K562 (cell line): ENCODE data around the gene ERICH6. TPM values are rescaled to one million over a fixed set of nuclear protein-coding genes. Genes with fewer than 3 reads are reported as not detected.
A peak's percentile ranks its signal among the peaks of the same experiment; 100 is the strongest.

Experiments used
- ATF7 ChIP-seq: fragments of 450-650 bp; IDR thresholded peaks from 2 replicates; pipeline ENCODE4 v1.7.1; 2014; ENCODE audit warnings: mild to moderate bottlenecking, moderate library complexity
- CBFA2T2 ChIP-seq: fragments of 450-650 bp; conservative IDR thresholded peaks from 2 replicates; pipeline ENCODE4 v1.6.1; 2017; ENCODE audit warnings: mild to moderate bottlenecking
- CHCHD3 ChIP-seq: fragments of 250-450 bp; sonication (Bioruptor Pico); IDR thresholded peaks from 2 replicates; pipeline ENCODE4 v2.1.2; 2022; ENCODE audit warnings: mild to moderate bottlenecking
- E2F3 ChIP-seq: fragments of 250-450 bp; sonication (Bioruptor Pico); IDR thresholded peaks from 2 replicates; pipeline ENCODE4 v1.4.0; 2020; ENCODE audit warnings: mild to moderate bottlenecking
- FOSL1 ChIP-seq: fragments of 200-800 bp; sonication (Bioruptor generic); conservative IDR thresholded peaks from 2 replicates; pipeline ENCODE4 v1.6.1; 2016; ENCODE audit warnings: missing genetic modification characterization, missing compliant biosample characterization
- HDAC2 ChIP-seq: fragments of 450-650 bp; IDR thresholded peaks from 2 replicates; pipeline ENCODE4 v1.6.1; 2016; ENCODE audit warnings: mild to moderate bottlenecking
- MBD2 ChIP-seq: sonication (generic); IDR thresholded peaks from 2 replicates; pipeline ENCODE4 v1.6.1; 2016; ENCODE audit warnings: low read depth, borderline replicate concordance
- MCM3 ChIP-seq: fragments of 450-650 bp; IDR thresholded peaks from 2 replicates; pipeline ENCODE4 v1.6.1; 2016
- POLR2AphosphoS2 ChIP-seq: IDR thresholded peaks from 2 replicates; pipeline ENCODE4 v1.6.1; 2012; ENCODE audit warnings: low read length, improper control_type of control experiment
- PRMT5 ChIP-seq: sonication (generic); formaldehyde crosslinking; IDR thresholded peaks from 2 replicates; pipeline ENCODE4 v1.5.0; 2020; ENCODE audit warnings: missing genetic modification reagents
- PTBP1 ChIP-seq: fragments of 200-400 bp; formaldehyde crosslinking; IDR thresholded peaks from 2 replicates; pipeline ENCODE4 v1.6.1; 2017; ENCODE audit warnings: low read depth, low read length
- SIN3A ChIP-seq, 2 experiments: fragments of 150-350 bp in 1 of 2; IDR thresholded peaks; 2 replicates each; pipeline ENCODE4 v1.6.1; 2011 to 2016; ENCODE audit warnings: borderline replicate concordance in 2 of 2, low read depth in 2 of 2, low read length in 2 of 2, mild to moderate bottlenecking in 2 of 2, moderate library complexity in 2 of 2; ENCODE audit not compliant: control insufficient read depth in 1 of 2
- SMAD1 ChIP-seq: fragments of 150-350 bp; IDR thresholded peaks from 2 replicates; pipeline ENCODE4 v1.6.1; 2014; ENCODE audit warnings: low read length, low read depth; ENCODE audit not compliant: partially characterized antibody
- TCF7 ChIP-seq: sonication (generic); IDR thresholded peaks from 2 replicates; pipeline ENCODE4 v1.6.1; 2016; ENCODE audit warnings: antibody characterized with exemption, borderline replicate concordance
- ZNF121 ChIP-seq: sonication (generic); formaldehyde crosslinking; conservative IDR thresholded peaks from 2 replicates; pipeline ENCODE4 v1.8.0; 2022; ENCODE audit warnings: missing genetic modification reagents
- ZNF184 ChIP-seq: sonication (generic); formaldehyde crosslinking; IDR thresholded peaks from 2 replicates; pipeline ENCODE4 v1.5.0; 2020; ENCODE audit warnings: missing genetic modification reagents
- ZNF3 ChIP-seq: fragments of 250-450 bp; sonication (Bioruptor Pico); IDR thresholded peaks from 2 replicates; pipeline ENCODE4 v1.5.0; 2021; ENCODE audit warnings: mild to moderate bottlenecking, moderate library complexity
- ZNF57 ChIP-seq: fragments of 450-650 bp; formaldehyde crosslinking; IDR thresholded peaks from 2 replicates; pipeline ENCODE4 v1.4.0; 2020; ENCODE audit warnings: mild to moderate bottlenecking, moderate library complexity
- ZNF584 ChIP-seq: fragments of 200-800 bp; sonication (Bioruptor generic); IDR thresholded peaks from 2 replicates; pipeline ENCODE4 v1.6.1; 2016; ENCODE audit warnings: low read depth, mild to moderate bottlenecking, missing genetic modification characterization, missing compliant biosample characterization
- ZNF589 ChIP-seq: fragments of 200-800 bp; sonication (Bioruptor generic); IDR thresholded peaks from 2 replicates; pipeline ENCODE4 v1.6.1; 2016; ENCODE audit warnings: low read depth, missing genetic modification characterization, missing compliant biosample characterization
- ZNF76 ChIP-seq: fragments of 250-450 bp; sonication (Bioruptor Pico); IDR thresholded peaks from 2 replicates; pipeline ENCODE4 v1.4.0; 2020; ENCODE audit warnings: mild to moderate bottlenecking, moderate library complexity, borderline replicate concordance
- ZSCAN29 ChIP-seq: fragments of 450-650 bp; IDR thresholded peaks from 2 replicates; pipeline ENCODE4 v1.6.1; 2017
- polyA plus RNA-seq, 8 experiments: library from polyadenylated mRNA; depleted of rRNA in 4 of 8; stranded (reverse) in 5 of 8; unstranded in 3 of 8; fragments of >200 nt; fragmentation: Nextera tagmentation in 2 of 8; fragmentation: Illumina TruSeq in 1 of 8; extraction: Ambion mirVana in 2 of 8; extraction: Trizol in 1 of 8; gene quantifications; 2 replicates each; pipeline versions ENCODE4 v1.2.1 to v1.2.3, GENCODE V29; 2011 to 2014; ENCODE audit warnings: inconsistent platforms in 1 of 8, missing spikeins in 1 of 8
- total RNA-seq, 7 experiments: library from RNA; depleted of rRNA in 6 of 7; stranded (reverse); fragments of >200 nt in 6 of 7; fragmentation: Illumina TruSeq in 2 of 7; extraction: Trizol in 2 of 7; gene quantifications; 2 replicates each; pipeline versions ENCODE4 v1.2.1 to v1.2.3, GENCODE V29; 2011 to 2021; ENCODE audit warnings: low replicate concordance in 1 of 7
- TF ChIP-seq, protein P1 (sequence below), 2 experiments: IDR thresholded peaks in 1 of 2; conservative IDR thresholded peaks in 1 of 2; 2 replicates each; pipeline ENCODE4 v1.6.1; 2016; ENCODE audit warnings: low read depth in 2 of 2, mild to moderate bottlenecking in 1 of 2, missing compliant biosample characterization in 1 of 2, missing genetic modification characterization in 1 of 2, moderate library complexity in 1 of 2
- TF ChIP-seq, protein P2 (sequence below): fragments of 450-650 bp; IDR thresholded peaks from 2 replicates; pipeline ENCODE4 v1.6.1; 2014; ENCODE audit warnings: low read depth, mild to moderate bottlenecking, moderate library complexity, borderline replicate concordance
- TF ChIP-seq, protein P3 (sequence below): fragments of 200-400 bp; formaldehyde crosslinking; IDR thresholded peaks from 2 replicates; pipeline ENCODE4 v1.6.1; 2017; ENCODE audit warnings: mild to moderate bottlenecking, low read depth, low read length, moderate library complexity

Gene ERICH6
- total and polyA plus RNA-seq, 9 of the 15 experiments (the other 6 are each of a cell fraction or from before 2014, with no cell fraction given) = not detected

DNA sequence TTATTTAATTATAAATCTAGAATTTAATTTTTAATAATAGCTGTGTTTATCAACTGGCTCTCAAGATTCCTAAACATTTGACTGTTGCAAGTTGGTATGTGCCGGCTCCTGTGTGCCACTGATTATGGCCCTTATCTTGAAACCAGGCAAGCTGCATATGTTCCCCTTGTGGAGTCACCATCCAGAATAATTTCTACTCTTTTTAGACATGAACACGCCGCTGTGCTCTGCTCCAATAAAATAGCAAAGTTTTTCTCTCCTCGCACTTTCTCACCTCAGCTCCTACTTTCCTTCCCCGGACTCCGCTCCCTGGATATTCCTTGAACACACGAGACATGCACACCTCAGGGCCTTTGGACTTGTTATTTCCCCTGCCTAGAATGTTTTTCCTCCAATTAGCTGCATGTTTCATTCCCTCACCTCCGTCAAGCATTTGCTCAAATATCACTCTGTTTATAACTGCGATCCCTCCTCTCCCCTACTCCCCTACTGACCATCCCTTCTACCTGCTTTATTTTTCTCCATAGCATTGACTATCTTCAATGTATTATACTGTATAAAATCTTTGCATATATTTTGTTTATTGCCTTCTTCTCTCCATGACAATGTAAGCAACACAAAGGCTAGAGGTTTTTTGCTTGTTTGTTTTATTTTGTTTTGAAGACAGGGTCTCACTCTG is 26.1 kb upstream of the ERICH6 start (continued):
- TF ChIP-seq HDAC2 (no peak), ZNF3 (CRISPR knock-in tag) (no peak), ZSCAN29 (no peak), E2F3 (no peak), CBFA2T2 (peak; percentile 90), SMAD1 (peak; percentile 57), ZNF57 (CRISPR knock-in tag) (no peak), MCM3 (no peak), ZNF184 (CRISPR knock-in tag) (no peak), POLR2AphosphoS2 (no peak), PRMT5 (CRISPR knock-in tag) (no peak), MBD2 (peak; percentile 52), ZNF76 (CRISPR knock-in tag) (no peak), ZNF589 (no peak), TCF7 (no peak), ZNF584 (CRISPR knock-in tag) (no peak), ZNF121 (CRISPR knock-in tag) (no peak), PTBP1 (no peak), FOSL1 (tag) (peak; percentile 66; the same call in 1 of the 2 replicates), SIN3A (IDR thresholded peaks at IDR 0.05; ENCODE audit: borderline replicate concordance in 2 of 2, control insufficient read depth in 1 of 2, low read depth in 2 of 2, low read length in 2 of 2) (no peak), ATF7 (peak; percentile 45; the same call in 1 of the 2 replicates), CHCHD3 (CRISPR knock-in tag) (no peak)
- TF ChIP-seq, protein P1, sequence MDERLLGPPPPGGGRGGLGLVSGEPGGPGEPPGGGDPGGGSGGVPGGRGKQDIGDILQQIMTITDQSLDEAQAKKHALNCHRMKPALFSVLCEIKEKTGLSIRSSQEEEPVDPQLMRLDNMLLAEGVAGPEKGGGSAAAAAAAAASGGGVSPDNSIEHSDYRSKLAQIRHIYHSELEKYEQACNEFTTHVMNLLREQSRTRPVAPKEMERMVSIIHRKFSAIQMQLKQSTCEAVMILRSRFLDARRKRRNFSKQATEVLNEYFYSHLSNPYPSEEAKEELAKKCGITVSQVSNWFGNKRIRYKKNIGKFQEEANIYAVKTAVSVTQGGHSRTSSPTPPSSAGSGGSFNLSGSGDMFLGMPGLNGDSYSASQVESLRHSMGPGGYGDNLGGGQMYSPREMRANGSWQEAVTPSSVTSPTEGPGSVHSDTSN (CRISPR knock-in tag; IDR thresholded peaks at IDR 0.05; ENCODE audit: low read depth) = no peak
- TF ChIP-seq, protein P1 (tag; conservative IDR thresholded peaks at IDR 0.05; ENCODE audit: low read depth) = no peak
- TF ChIP-seq, protein P2, sequence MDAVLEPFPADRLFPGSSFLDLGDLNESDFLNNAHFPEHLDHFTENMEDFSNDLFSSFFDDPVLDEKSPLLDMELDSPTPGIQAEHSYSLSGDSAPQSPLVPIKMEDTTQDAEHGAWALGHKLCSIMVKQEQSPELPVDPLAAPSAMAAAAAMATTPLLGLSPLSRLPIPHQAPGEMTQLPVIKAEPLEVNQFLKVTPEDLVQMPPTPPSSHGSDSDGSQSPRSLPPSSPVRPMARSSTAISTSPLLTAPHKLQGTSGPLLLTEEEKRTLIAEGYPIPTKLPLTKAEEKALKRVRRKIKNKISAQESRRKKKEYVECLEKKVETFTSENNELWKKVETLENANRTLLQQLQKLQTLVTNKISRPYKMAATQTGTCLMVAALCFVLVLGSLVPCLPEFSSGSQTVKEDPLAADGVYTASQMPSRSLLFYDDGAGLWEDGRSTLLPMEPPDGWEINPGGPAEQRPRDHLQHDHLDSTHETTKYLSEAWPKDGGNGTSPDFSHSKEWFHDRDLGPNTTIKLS = no peak
- TF ChIP-seq, protein P3, sequence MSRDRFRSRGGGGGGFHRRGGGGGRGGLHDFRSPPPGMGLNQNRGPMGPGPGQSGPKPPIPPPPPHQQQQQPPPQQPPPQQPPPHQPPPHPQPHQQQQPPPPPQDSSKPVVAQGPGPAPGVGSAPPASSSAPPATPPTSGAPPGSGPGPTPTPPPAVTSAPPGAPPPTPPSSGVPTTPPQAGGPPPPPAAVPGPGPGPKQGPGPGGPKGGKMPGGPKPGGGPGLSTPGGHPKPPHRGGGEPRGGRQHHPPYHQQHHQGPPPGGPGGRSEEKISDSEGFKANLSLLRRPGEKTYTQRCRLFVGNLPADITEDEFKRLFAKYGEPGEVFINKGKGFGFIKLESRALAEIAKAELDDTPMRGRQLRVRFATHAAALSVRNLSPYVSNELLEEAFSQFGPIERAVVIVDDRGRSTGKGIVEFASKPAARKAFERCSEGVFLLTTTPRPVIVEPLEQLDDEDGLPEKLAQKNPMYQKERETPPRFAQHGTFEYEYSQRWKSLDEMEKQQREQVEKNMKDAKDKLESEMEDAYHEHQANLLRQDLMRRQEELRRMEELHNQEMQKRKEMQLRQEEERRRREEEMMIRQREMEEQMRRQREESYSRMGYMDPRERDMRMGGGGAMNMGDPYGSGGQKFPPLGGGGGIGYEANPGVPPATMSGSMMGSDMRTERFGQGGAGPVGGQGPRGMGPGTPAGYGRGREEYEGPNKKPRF = no peak
